ENCODE measurements around the gene KDM6B. TPM values are rescaled to one million over a fixed set of nuclear protein-coding genes. Genes with fewer than 3 reads are reported as not detected.

The KDM6B gene
- total RNA-seq, 1 experiment from 2014 or later: 28.9 TPM

DNA sequence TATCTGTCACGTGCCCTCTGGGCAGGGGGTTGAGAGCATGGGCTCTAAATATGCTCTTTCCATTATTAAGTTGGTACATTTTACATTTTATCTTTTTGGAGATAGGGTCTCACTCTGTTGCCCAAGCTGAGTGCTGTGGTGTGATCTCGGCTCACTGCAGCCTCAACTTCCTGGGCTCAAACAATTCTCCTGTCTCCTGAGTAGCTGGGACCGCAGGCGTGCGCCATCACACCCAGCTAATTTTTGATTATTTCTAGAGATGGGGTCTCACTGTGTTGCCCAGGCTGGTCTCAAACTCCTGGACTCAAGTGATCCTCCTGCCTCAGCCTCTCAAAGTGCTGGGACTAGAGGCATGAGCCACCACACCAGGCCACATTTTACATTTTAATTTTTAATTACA lies 43.9 kb upstream of the KDM6B start:
- H3K9me3 Mint-ChIP-seq: no peaks in the 10 kb centered on the region
- Histone ChIP-seq H3K9ac (ENCODE audit: extremely low read depth, insufficient read length, low read length) (no peak overlapping the region), H3K23ac (ENCODE audit: insufficient read length, low read depth, low read length) (no peak overlapping the region), H3K4me2 (ENCODE audit: insufficient read depth, insufficient read length, low read length) (no peak overlapping the region), H2AFZ (ENCODE audit: low read length) (no peak overlapping the region), H3T11ph (ENCODE audit: low read length) (no peak overlapping the region), H3K56ac (ENCODE audit: insufficient read length, low read depth, low read length) (no peak overlapping the region), H3K18ac (ENCODE audit: insufficient read length, low read depth, low read length) (no peak overlapping the region), H2BK15ac (ENCODE audit: low read depth, low read length) (no peak overlapping the region), H4K8ac (replicated peaks; ENCODE audit: insufficient read length, low read depth, low read length) (no peak overlapping the region), H4K91ac (ENCODE audit: insufficient read length, low read depth, low read length) (no peak overlapping the region), H2BK20ac (ENCODE audit: low read depth, low read length, poor library complexity, severe bottlenecking) (no peak overlapping the region), H3K4ac (ENCODE audit: low read depth, low read length) (no peak overlapping the region), H2BK5ac (ENCODE audit: insufficient read length, low read length) (no peak overlapping the region), H3K27me3 (ENCODE audit: insufficient read depth, low read length) (no peaks in the 10 kb centered on the region), H4K20me1 (ENCODE audit: control insufficient read depth, insufficient read depth, insufficient read length) (no peaks in the 10 kb centered on the region), H2AK5ac (ENCODE audit: insufficient read length, low read length) (no peak overlapping the region), H2BK120ac (ENCODE audit: low read depth, low read length, poor library complexity, severe bottlenecking) (no peak overlapping the region), H3K79me2 (ENCODE audit: insufficient read depth, low read length) (no peaks in the 10 kb centered on the region), H3K23me2 (ENCODE audit: insufficient read length, low read depth, low read length, poor library complexity, severe bottlenecking) (peaks cover 5% of the 10 kb centered on the region), H4K5ac (ENCODE audit: insufficient read length, low read depth, low read length) (no peak overlapping the region), H3K4me1 (ENCODE audit: insufficient read depth, low read length) (no peaks in the 10 kb centered on the region; the same call in 1 of the 2 replicates), H3K9me3 (ENCODE audit: control insufficient read depth, low read depth, low read length) (no peaks in the 10 kb centered on the region), H3K79me1 (ENCODE audit: insufficient read depth, low read depth, low read length, poor library complexity, severe bottlenecking) (no peaks in the 10 kb centered on the region), H3K27ac (ENCODE audit: insufficient read length, low read depth, low read length) (no peak overlapping the region), H3K14ac (ENCODE audit: insufficient read depth, low read length) (no peak overlapping the region), H2BK12ac (ENCODE audit: insufficient read length, low read depth, low read length) (no peak overlapping the region)
- peaks cover 6% of the 10 kb centered on the region for H3K27me3 Mint-ChIP-seq (ENCODE audit: low read depth)
- no peaks in the 10 kb centered on the region for H3K36me3 Mint-ChIP-seq (ENCODE audit: insufficient read depth in 1 of 3, low read depth in 3 of 3)
- H3K4me3 Mint-ChIP-seq: no peak overlapping the region
- H3K27ac Mint-ChIP-seq: no peak overlapping the region
- TF ChIP-seq, protein P1, sequence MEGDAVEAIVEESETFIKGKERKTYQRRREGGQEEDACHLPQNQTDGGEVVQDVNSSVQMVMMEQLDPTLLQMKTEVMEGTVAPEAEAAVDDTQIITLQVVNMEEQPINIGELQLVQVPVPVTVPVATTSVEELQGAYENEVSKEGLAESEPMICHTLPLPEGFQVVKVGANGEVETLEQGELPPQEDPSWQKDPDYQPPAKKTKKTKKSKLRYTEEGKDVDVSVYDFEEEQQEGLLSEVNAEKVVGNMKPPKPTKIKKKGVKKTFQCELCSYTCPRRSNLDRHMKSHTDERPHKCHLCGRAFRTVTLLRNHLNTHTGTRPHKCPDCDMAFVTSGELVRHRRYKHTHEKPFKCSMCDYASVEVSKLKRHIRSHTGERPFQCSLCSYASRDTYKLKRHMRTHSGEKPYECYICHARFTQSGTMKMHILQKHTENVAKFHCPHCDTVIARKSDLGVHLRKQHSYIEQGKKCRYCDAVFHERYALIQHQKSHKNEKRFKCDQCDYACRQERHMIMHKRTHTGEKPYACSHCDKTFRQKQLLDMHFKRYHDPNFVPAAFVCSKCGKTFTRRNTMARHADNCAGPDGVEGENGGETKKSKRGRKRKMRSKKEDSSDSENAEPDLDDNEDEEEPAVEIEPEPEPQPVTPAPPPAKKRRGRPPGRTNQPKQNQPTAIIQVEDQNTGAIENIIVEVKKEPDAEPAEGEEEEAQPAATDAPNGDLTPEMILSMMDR (conservative IDR thresholded peaks at IDR 0.05): no peak
- H3K4me1 Mint-ChIP-seq: peaks cover 8 to 9% of the 10 kb centered on the region in 2 experiments
- no CpG with 5 or more reads among the region's 5 CpGs for WGBS (ENCODE audit: extremely low coverage, insufficient read length, low lambda C conversion rate)
- no peak for DNase-seq

Measured in H9 (cell line).